Activated T-helper 1 cell treated with anti-CD3 and anti-CD28 coated beads, Interleukin-12 subunit alpha, Interleukin-12 subunit beta, Interleukin-2, Interleukin-4 antibody, amounts not matched to agents 30 ng/mL and 10 ng/mL and 1 ng/mL, durations not matched to agents 14 hours and 24 hours and 36 hours (primary cell): ENCODE results near the gene CD44. TPM values are rescaled to one million over a fixed set of nuclear protein-coding genes. Genes with fewer than 3 reads are reported as not detected.
"Not testable (repeated sequence)": the region's sequence is repeated elsewhere in the genome, so short reads cannot be mapped to it uniquely, and the experiment has no call there.

Source experiments
- DNase-seq: peaks from one replicate; pipeline ENCODE4 v3.0.0; 2021; ENCODE audit warnings: low spot score
- H3K27ac Mint-ChIP-seq: one replicate; pipeline ENCODE4 v1.8.0; 2021; ENCODE audit warnings: mild to moderate bottlenecking, mixed read lengths
- H3K27me3 Mint-ChIP-seq: one replicate; pipeline ENCODE4 v1.8.0; 2022; ENCODE audit warnings: mild to moderate bottlenecking, moderate library complexity, mixed read lengths; ENCODE audit not compliant: insufficient read depth
- H3K36me3 Mint-ChIP-seq: one replicate; pipeline ENCODE4 v1.8.0; 2021; ENCODE audit warnings: low read depth, mixed read lengths
- H3K4me1 Mint-ChIP-seq: one replicate; pipeline ENCODE4 v1.8.0; 2021; ENCODE audit warnings: low read depth, mixed read lengths
- H3K4me3 Mint-ChIP-seq: one replicate; pipeline ENCODE4 v1.8.0; 2021; ENCODE audit warnings: mild to moderate bottlenecking, moderate library complexity, mixed read lengths
- H3K9me3 Mint-ChIP-seq: one replicate; pipeline ENCODE4 v1.8.0; 2021; ENCODE audit warnings: mixed read lengths
- intact Hi-C: fragments of 100-400 bp; cut with micrococcal nuclease; formaldehyde crosslinking; loops from one replicate; pipeline ENCODE4 v1.15.1; 2024
- total RNA-seq: library from RNA; stranded (reverse); gene quantifications from 2 replicates; pipeline ENCODE4 v1.2.3, GENCODE V29; 2022

CD44 gene
- total RNA-seq, 1 donor from 2014 or later: 547 TPM

- not testable (repeated sequence) for H3K4me3 Mint-ChIP-seq, H3K27ac Mint-ChIP-seq, H3K9me3 Mint-ChIP-seq, H3K27me3 Mint-ChIP-seq, DNase-seq
- intact Hi-C loops: loop anchor here (1.0 kb wide), 1 partner anchor 9 kb away; no protein-coding TSS in a partner anchor
- H3K36me3 Mint-ChIP-seq: peaks cover 81% of the 10 kb centered on the region
- peaks cover 15% of the 10 kb centered on the region for H3K4me1 Mint-ChIP-seq
Observed at GRCh38 chr11:35226756-35227155, 87.8 kb downstream of the CD44 start.

- Mint-ChIP-seq H3K4me3 (no peak overlapping the region), H3K36me3 (peaks cover 83% of the 10 kb centered on the region), H3K27me3 (no peaks in the 10 kb centered on the region), H3K9me3 (no peaks in the 10 kb centered on the region), H3K4me1 (peaks cover 25% of the 10 kb centered on the region), H3K27ac (no peak overlapping the region)
- intact Hi-C loops: no loop called here
- DNase-seq: no peak
Observed at GRCh38 chr11:35227576-35228327, 88.8 kb downstream of the CD44 start.

DNA sequence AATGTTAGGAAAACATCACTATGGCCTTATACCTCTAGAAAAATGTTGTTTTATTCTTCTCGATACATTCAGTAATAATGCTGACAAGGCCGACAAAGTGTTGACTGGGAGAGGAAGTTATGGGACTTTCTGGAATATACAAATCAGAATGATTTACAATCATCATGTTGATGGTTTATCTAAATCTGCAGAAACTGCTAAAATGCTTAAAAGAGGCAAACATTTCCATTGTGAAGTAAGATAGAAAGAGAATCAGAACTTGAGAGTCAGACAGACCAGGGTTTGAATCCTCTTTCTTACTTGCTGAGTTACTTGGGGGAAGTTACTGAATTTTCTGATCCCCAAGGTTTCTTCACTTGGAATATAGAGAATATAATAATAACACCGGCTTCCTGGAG, 89.4 kb downstream of the CD44 start:
- peaks cover 82% of the 10 kb centered on the region for H3K36me3 Mint-ChIP-seq
- no peak for DNase-seq
- H3K4me1 Mint-ChIP-seq: peaks cover 30% of the 10 kb centered on the region
- H3K27ac Mint-ChIP-seq: no peak overlapping the region
- H3K27me3 Mint-ChIP-seq: no peaks in the 10 kb centered on the region
- intact Hi-C loops: no loop called here
- H3K4me3 Mint-ChIP-seq: no peak overlapping the region
- H3K9me3 Mint-ChIP-seq: no peaks in the 10 kb centered on the region

DNA sequence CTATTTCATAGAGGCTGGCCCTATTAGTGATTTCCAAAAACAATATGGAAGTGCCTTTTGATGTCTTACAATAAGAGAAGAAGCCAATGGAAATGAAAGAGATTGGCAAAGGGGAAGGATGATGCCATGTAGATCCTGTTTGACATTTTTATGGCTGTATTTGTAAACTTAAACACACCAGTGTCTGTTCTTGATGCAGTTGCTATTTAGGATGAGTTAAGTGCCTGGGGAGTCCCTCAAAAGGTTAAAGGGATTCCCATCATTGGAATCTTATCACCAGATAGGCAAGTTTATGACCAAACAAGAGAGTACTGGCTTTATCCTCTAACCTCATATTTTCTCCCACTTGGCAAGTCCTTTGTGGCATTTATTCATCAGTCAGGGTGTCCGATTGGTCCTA, 91.4 kb downstream of the CD44 start:
- Mint-ChIP-seq H3K27me3 (no peaks in the 10 kb centered on the region), H3K4me3 (no peak overlapping the region), H3K4me1 (peaks cover 50% of the 10 kb centered on the region), H3K36me3 (peaks cover 82% of the 10 kb centered on the region), H3K27ac (no peak overlapping the region), H3K9me3 (peaks cover 11% of the 10 kb centered on the region)
- intact Hi-C loops: no loop called here
- DNase-seq: no peak

DNA sequence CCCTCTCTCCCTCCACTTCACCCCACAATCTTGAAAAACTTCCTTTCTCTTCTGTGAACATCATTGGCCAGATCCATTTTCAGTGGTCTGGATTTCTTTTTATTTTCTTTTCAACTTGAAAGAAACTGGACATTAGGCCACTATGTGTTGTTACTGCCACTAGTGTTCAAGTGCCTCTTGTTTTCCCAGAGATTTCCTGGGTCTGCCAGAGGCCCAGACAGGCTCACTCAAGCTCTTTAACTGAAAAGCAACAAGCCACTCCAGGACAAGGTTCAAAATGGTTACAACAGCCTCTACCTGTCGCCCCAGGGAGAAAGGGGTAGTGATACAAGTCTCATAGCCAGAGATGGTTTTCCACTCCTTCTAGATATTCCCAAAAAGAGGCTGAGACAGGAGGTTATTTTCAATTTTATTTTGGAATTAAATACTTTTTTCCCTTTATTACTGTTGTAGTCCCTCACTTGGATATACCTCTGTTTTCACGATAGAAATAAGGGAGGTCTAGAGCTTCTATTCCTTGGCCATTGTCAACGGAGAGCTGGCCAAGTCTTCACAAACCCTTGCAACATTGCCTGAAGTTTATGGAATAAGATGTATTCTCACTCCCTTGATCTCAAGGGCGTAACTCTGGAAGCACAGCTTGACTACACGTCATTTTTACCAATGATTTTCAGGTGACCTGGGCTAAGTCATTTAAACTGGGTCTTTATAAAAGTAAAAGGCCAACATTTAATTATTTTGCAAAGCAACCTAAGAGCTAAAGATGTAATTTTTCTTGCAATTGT, 92.3 kb downstream of the CD44 start:
- Mint-ChIP-seq H3K4me3 (no peak overlapping the region), H3K27ac (no peak overlapping the region), H3K36me3 (peaks cover 77% of the 10 kb centered on the region), H3K9me3 (peaks cover 12% of the 10 kb centered on the region), H3K27me3 (no peaks in the 10 kb centered on the region), H3K4me1 (peaks cover 59% of the 10 kb centered on the region)
- no peak for DNase-seq
- intact Hi-C loops: no loop called here

DNA sequence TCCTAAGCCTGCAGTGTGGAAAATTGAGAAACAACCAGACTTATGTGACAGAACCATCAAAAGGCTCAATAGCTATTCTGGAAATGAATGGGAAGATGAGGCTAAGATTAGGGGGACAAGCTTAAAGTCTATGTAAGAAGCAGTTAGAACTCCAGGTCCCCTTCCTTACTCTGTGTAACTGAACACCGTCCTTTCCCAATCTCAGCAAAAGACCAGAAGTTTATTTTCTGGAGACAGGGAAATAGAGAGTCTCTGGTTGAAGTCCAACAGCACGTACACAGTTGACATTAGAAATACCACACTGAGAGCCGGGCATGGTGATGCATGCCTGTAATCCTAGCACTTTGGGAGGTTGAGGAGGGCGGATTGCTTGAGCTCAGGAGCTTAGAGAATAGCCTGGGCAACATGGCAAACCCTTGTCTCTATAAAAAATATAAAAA, 93.9 kb downstream of the CD44 start:
- no peak for DNase-seq
- peaks cover 13% of the 10 kb centered on the region for H3K9me3 Mint-ChIP-seq
- no peaks in the 10 kb centered on the region for H3K27me3 Mint-ChIP-seq
- peaks cover 67% of the 10 kb centered on the region for H3K36me3 Mint-ChIP-seq
- H3K27ac Mint-ChIP-seq: no peak overlapping the region
- no peak overlapping the region for H3K4me3 Mint-ChIP-seq
- intact Hi-C loops: no loop called here
- peaks cover 68% of the 10 kb centered on the region for H3K4me1 Mint-ChIP-seq

- Mint-ChIP-seq H3K4me3 (no peak overlapping the region), H3K36me3 (peaks cover 64% of the 10 kb centered on the region), H3K9me3 (peaks cover 15% of the 10 kb centered on the region), H3K27me3 (no peaks in the 10 kb centered on the region), H3K4me1 (peaks cover 69% of the 10 kb centered on the region), H3K27ac (peak overlapping the region; percentile 36)
- intact Hi-C loops: no loop called here
- no peak for DNase-seq
Observed at GRCh38 chr11:35233518-35233917, 94.5 kb downstream of the CD44 start.

GRCh38 chr11:35234460-35235156, 95.6 kb downstream of the CD44 start:
- H3K4me3 Mint-ChIP-seq: peak overlapping the region; percentile 35
- DNase-seq: no peak
- no peaks in the 10 kb centered on the region for H3K27me3 Mint-ChIP-seq
- peaks cover 70% of the 10 kb centered on the region for H3K4me1 Mint-ChIP-seq
- peaks cover 15% of the 10 kb centered on the region for H3K9me3 Mint-ChIP-seq
- intact Hi-C loops: loop anchor here (1.0 to 5.0 kb wide), 7 partner anchors 8 to 222 kb away; no protein-coding TSS in a partner anchor
- H3K36me3 Mint-ChIP-seq: peaks cover 54% of the 10 kb centered on the region
- H3K27ac Mint-ChIP-seq: no peak overlapping the region

DNA sequence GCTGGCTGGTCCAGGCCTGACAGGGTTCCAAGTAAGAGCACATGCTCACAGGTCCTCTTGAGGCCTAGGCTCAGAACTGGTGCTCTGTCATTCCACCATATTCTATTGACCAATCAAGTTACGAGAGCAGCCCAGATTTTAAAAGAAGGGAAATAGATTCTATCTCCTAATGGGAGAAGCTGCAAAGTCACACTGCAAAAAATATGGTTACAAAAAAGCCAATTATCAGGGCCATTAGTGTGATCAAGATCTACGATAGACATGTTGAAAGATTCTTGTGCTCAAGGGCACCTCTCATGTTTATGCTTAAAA, 96.1 kb downstream of the CD44 start:
- Mint-ChIP-seq H3K27ac (no peak overlapping the region), H3K9me3 (peaks cover 15% of the 10 kb centered on the region), H3K4me1 (peaks cover 70% of the 10 kb centered on the region), H3K4me3 (no peak overlapping the region), H3K36me3 (peaks cover 49% of the 10 kb centered on the region), H3K27me3 (no peaks in the 10 kb centered on the region)
- no peak for DNase-seq
- intact Hi-C loops: loop anchor here (1.0 to 5.0 kb wide), 7 partner anchors 9 to 223 kb away; no protein-coding TSS in a partner anchor

- peaks cover 46% of the 10 kb centered on the region for H3K36me3 Mint-ChIP-seq
- H3K27me3 Mint-ChIP-seq: no peaks in the 10 kb centered on the region
- H3K27ac Mint-ChIP-seq: peak overlapping the region; percentile 66
- peak overlapping the region; percentile 9 for H3K4me3 Mint-ChIP-seq
- intact Hi-C loops: loop anchor here (1.0 to 5.0 kb wide), 7 partner anchors 9 to 223 kb away; no protein-coding TSS in a partner anchor
- peaks cover 15% of the 10 kb centered on the region for H3K9me3 Mint-ChIP-seq
- H3K4me1 Mint-ChIP-seq: peaks cover 70% of the 10 kb centered on the region
- DNase-seq: no peak
Observed at GRCh38 chr11:35235498-35235897, 96.5 kb downstream of the CD44 start.

GRCh38 chr11:35235936-35236666, 97.1 kb downstream of the CD44 start:
- Mint-ChIP-seq H3K4me3 (peak overlapping the region; percentile 50), H3K27me3 (no peaks in the 10 kb centered on the region), H3K27ac (peak overlapping the region; percentile 66), H3K36me3 (peaks cover 40% of the 10 kb centered on the region), H3K4me1 (peaks cover 70% of the 10 kb centered on the region), H3K9me3 (peaks cover 15% of the 10 kb centered on the region)
- intact Hi-C loops: loop anchor here (1.0 to 5.0 kb wide), 7 partner anchors 10 to 224 kb away; no protein-coding TSS in a partner anchor
- peak; percentile 54 for DNase-seq

GRCh38 chr11:35236667-35237003, 97.7 kb downstream of the CD44 start:
- intact Hi-C loops: loop anchor here (5.0 kb wide), 5 partner anchors 56 to 224 kb away; no protein-coding TSS in a partner anchor
- DNase-seq: no peak
- Mint-ChIP-seq H3K27ac (peak overlapping the region; percentile 8), H3K27me3 (no peaks in the 10 kb centered on the region), H3K36me3 (peaks cover 35% of the 10 kb centered on the region), H3K4me3 (peak overlapping the region; percentile 50), H3K4me1 (peaks cover 68% of the 10 kb centered on the region), H3K9me3 (peaks cover 15% of the 10 kb centered on the region)
